Epithelial cell of prostate (primary cell): ENCODE results near the gene DALRD3.
"Not testable (repeated sequence)": the region's sequence is repeated elsewhere in the genome, so short reads cannot be mapped to it uniquely, and the experiment has no call there.

Experiments used
- DNase-seq: peaks from one replicate; pipeline ENCODE4 v3.0.0-alpha.2; 2011; ENCODE audit warnings: low read depth, low spot score
- H3K27ac ChIP-seq: fragments of 450-650 bp; 2 replicates; pipeline ENCODE4 v1.5.1; 2017; ENCODE audit warnings: mild to moderate bottlenecking

The DALRD3 gene

GRCh38 chr3:49021813-49022687 is 3.7 kb upstream of the DALRD3 start, which contains the start of gene NDUFAF3:
TSS of gene NDUFAF3 (plus strand) at chr3:49022121. CDS start at chr3:49022145, 24 bp downstream.
- peak; percentile 85 for DNase-seq
- H3K27ac ChIP-seq, result peak within 1 kb of the TSS; percentile 98

DNA sequence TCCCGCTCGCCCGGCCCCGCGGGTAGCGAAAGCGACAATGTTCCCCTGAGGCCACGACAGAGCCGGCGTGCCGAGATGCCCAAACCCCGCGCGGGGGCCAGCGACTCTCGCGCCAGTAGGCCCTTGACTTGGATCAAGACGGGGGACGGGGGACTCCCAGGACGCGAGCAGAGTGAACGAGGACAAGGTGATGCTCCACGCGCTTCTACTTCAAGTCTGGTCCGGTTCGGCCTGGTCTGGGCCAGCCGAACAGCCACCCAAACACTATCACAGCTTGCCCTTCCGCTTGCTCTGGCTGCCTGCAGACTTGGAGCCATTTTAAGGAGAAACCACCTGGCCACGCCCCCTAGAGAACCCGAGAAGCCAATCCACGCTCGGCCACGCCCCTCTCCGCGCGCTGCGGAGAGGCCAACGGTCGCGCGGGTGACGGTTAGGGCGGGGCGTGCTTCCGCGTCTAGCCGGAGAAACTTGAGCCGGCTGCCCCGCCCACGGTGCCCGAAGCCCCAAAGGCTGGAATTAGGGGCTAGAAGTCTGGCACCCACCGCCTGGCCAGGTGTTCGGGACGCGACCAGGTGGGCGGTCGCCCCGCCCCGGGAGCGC is 2.9 kb upstream of the DALRD3 start:
- DNase-seq, result peak; percentile 87
- H3K27ac ChIP-seq, result peak overlapping the region; percentile 98

- peak overlapping the region; percentile 98 for H3K27ac ChIP-seq
- DNase-seq, result no peak
Measured at GRCh38 chr3:49020330-49021212, 2.2 kb upstream of the DALRD3 start.

DNA sequence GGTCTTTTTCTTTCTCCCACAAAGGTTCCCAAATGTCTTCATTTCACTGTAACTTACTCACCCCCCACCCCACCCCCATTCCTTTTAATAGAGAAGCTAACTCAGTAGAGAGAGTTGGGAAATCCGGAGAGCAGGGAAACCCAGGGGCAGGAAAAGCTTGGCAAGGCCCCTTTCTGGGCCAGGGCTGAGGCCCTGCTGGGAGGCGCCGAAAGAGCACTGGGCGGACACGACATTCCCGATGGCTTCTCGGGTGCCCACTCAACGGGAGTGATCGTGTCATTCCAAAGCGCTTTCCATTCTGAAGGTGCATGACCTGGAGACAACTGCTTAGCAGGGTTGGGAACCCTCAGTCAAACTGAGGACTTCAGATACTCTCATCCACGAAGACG is 1.6 kb upstream of the DALRD3 start:
- no peak for DNase-seq
- H3K27ac ChIP-seq, result peak overlapping the region; percentile 98

DNA sequence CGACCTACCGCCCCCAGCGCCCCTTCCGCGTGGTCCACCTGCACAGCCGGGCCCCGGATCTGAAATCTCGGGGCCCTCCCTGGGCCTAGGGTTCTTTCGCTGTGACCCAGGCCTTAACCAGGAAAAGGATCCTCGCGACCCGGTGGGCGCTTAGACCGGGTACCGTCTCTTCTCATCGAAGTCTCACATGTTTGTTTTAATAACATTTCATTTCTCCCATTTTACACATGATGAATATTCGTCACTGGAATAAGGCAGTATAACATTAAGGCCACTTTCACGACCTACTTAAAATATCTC is 277 bp upstream of the DALRD3 start:
- no peak for DNase-seq
- peak overlapping the region; percentile 98 for H3K27ac ChIP-seq

DNA sequence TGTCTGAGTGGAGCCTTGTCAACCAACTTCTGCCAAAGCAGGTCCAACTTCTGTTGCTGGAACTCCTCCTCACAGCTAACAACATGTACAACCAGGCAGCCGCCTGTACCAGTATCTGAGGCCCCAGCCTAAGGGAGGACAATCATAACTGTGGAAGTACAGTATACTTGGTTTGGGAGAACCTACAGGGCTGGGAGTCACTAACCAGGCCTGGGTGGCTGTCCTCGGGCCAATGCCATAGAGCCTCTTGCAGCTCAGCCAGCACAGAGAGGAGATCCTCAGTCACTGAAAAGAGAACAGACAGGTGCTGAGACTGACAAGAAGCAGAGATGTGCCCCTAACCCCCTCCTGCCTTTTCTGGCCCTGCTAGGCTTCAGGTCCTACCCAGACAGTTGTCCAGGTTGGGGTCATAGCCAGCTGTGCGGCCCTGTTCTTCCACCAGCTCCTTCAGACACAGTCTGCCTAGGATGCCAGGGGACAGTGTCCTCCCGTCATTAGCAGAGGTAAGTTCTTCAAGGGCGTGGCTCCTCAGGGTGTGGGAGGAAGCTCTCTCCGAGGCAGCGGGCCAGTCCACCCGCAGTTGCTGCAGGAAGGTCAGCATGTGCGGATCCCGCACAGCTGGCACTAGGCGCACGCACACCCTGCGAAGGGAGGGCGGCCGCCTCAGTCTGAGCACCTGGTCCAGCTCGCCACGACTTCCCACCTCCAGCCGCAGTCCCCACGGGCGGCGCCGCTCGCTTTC is 980 bp downstream of the DALRD3 start:
- peak overlapping the region; percentile 98 for H3K27ac ChIP-seq
- no peak for DNase-seq

GRCh38 chr3:49016414-49017228 is 1.8 kb downstream of the DALRD3 start:
- peak overlapping the region; percentile 34 for H3K27ac ChIP-seq
- no peak for DNase-seq

- no peak for DNase-seq
- H3K27ac ChIP-seq, result peak overlapping the region; percentile 34
Measured at GRCh38 chr3:49015765-49016164, 2.6 kb downstream of the DALRD3 start.

GRCh38 chr3:49015072-49015471 is 3.3 kb downstream of the DALRD3 start:
- DNase-seq, result no peak
- H3K27ac ChIP-seq, result peak overlapping the region; percentile 34

DNA sequence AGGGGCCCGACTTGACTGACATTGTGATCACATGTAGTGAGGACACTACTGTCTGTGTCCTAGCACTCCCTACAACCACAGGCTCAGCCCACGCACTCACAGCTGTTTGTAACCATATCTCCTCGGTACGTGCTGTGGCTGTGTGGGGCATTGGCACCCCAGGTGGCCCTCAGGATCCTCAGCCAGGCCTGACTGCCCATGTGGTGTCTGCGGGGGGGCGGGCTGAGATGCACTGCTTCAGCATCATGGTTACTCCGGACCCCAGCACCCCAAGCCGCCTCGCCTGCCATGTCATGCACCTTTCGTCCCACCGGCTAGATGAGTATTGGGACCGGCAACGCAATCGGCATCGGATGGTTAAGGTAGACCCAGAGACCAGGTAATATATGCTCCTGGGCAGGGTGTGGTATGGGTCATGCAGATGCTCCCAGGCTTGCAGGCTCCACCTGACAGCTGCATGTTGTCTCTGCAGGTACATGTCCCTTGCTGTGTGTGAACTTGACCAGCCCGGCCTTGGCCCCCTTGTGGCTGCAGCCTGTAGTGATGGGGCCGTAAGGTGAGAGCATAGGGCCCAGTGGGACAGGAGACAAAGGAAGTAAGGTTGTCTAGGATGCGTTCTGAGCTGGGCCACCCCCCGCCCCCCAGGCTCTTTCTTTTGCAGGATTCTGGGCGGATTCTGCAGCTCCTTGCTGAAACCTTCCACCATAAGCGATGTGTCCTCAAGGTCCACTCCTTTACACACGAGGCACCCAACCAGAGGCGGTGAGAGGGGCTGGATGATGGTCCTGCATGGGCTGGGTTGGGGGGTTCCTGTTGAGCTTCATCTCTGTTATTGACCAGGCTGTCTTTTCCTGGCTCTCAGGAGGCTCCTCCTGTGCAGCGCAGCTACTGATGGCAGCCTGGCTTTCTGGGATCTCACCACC is 4.4 kb downstream of the DALRD3 start:
- DNase-seq, result no peak
- H3K27ac ChIP-seq, result no peak overlapping the region

- DNase-seq, result no peak
- H3K27ac ChIP-seq, result peak overlapping the region; percentile 7
Measured at GRCh38 chr3:49013113-49013737, 5.2 kb downstream of the DALRD3 start.

DNA sequence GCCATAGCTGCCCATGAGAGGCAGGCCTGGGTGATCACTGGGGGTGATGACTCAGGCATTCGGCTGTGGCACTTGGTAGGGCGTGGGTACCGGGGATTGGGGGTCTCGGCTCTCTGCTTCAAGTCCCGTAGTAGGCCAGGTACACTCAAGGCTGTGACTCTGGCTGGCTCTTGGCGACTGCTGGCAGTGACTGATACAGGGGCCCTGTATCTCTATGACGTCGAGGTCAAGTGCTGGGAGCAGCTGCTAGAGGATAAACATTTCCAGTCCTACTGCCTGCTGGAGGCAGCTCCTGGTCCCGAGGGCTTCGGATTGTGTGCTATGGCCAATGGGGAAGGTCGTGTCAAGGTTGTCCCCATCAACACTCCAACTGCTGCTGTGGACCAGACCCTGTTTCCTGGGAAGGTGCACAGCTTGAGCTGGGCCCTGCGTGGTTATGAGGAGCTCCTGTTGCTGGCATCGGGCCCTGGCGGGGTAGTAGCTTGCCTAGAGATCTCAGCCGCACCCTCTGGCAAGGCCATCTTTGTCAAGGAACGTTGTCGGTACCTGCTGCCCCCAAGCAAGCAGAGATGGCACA is 5.9 kb downstream of the DALRD3 start:
- peak overlapping the region; percentile 7 for H3K27ac ChIP-seq
- no peak for DNase-seq

DNA sequence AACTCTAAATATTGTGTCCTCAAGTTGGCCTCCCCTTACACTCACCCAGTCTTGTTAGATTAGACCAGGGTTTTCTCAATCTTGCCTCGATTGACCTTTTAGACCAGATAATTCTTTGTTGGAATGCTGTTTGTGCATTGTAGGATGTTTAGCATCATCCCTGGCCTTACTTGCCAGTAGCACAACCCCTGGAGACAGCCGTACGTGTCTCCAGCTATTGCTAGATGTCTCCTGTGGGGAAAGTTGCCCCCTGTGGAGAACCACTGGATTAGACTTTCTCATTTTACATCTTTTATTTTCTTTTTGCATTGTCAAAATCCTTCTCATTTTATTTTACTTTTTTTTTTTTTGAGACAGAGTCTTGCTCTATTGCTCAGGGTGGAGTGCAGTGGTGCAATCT is 9.0 kb downstream of the DALRD3 start:
- DNase-seq, result no peak
- H3K27ac ChIP-seq, result no peak overlapping the region

GRCh38 chr3:49008627-49009026 is 9.8 kb downstream of the DALRD3 start:
- H3K27ac ChIP-seq, result peak overlapping the region; percentile 84
- DNase-seq, result not testable (repeated sequence)

- DNase-seq, result no peak
- peak overlapping the region; percentile 84 for H3K27ac ChIP-seq
Measured at GRCh38 chr3:49007771-49008528, 10.4 kb downstream of the DALRD3 start.

GRCh38 chr3:49007068-49007770 is 11.2 kb downstream of the DALRD3 start, which contains the start of gene WDR6:
TSS of gene WDR6 (plus strand) at chr3:49007391. CDS start at chr3:49007432, 41 bp downstream.
- H3K27ac ChIP-seq, result peak within 1 kb of the TSS; percentile 84
- DNase-seq, result peak; percentile 89
